ENCODE data around the gene FOXP1.

The FOXP1 gene

GRCh38 chr3:71118436-71118835, 465.1 kb downstream of the FOXP1 start:
- intact Hi-C loops (cut with DNase I; ENCODE audit: low total_unique reads), result no loop called here
- Histone ChIP-seq H3K27ac (peak overlapping the region; percentile 58 to 62), H3K4me3 (no peak overlapping the region), H3K36me3 (no peaks in the 10 kb centered on the region), H3K9me3 (no peaks in the 10 kb centered on the region), H3K27me3 (no peaks in the 10 kb centered on the region), H3K4me1 (peaks cover 0 to 99% (median 39%) of the 10 kb centered on the region in 4 donors)
- no peak for DNase-seq
- TF ChIP-seq, protein P1, sequence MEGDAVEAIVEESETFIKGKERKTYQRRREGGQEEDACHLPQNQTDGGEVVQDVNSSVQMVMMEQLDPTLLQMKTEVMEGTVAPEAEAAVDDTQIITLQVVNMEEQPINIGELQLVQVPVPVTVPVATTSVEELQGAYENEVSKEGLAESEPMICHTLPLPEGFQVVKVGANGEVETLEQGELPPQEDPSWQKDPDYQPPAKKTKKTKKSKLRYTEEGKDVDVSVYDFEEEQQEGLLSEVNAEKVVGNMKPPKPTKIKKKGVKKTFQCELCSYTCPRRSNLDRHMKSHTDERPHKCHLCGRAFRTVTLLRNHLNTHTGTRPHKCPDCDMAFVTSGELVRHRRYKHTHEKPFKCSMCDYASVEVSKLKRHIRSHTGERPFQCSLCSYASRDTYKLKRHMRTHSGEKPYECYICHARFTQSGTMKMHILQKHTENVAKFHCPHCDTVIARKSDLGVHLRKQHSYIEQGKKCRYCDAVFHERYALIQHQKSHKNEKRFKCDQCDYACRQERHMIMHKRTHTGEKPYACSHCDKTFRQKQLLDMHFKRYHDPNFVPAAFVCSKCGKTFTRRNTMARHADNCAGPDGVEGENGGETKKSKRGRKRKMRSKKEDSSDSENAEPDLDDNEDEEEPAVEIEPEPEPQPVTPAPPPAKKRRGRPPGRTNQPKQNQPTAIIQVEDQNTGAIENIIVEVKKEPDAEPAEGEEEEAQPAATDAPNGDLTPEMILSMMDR (IDR thresholded peaks at IDR 0.05), result no peak

DNA sequence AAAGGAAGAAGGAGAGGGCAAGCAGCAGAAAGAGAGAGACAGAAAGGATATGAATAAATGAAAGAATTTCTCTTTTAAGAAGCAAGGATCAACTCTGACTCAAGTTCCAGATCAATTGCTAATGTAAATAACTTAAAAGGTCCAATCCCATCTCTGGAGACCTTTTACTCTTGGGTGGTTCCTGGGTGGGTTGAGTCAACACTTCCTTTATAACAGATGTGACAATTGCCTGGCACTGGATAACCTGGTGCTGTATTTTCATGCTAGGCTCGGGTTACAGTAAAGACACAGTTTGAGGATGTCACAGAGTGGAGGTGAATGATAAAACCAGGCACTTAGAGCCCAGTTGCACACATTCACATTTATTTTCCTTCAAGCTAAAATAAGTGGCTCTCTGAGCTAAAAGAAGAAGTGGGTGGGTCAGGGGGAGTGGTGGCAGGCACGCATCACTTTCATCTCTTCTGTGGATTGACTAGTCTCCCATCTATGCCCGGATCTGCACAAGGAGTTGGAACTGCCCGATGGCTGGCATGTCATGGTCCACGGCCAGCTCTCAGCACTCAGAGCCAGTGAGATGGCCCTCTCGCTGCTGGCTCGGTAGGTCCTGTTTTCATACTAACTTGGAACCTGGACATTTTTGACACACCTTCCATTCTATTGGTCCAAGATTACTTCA, 465.8 kb downstream of the FOXP1 start:
- Histone ChIP-seq H3K4me3 (no peak overlapping the region), H3K4me1 (peaks cover 0 to 99% (median 38%) of the 10 kb centered on the region in 4 donors), H3K27me3 (no peaks in the 10 kb centered on the region), H3K36me3 (no peaks in the 10 kb centered on the region), H3K9me3 (no peaks in the 10 kb centered on the region), H3K27ac (peak overlapping the region; percentile 58 to 62)
- no peak for DNase-seq
- intact Hi-C loops (cut with DNase I; ENCODE audit: low total_unique reads), result no loop called here
- TF ChIP-seq, protein P1 (IDR thresholded peaks at IDR 0.05), result no peak

GRCh38 chr3:71114610-71115009, 468.9 kb downstream of the FOXP1 start:
- H3K9me3 ChIP-seq, result no peaks in the 10 kb centered on the region
- no peak for DNase-seq
- H3K27ac ChIP-seq, result peak overlapping the region in 1 of 2 donors; percentile 53
- peaks cover 6 to 16% (median 13%) of the 10 kb centered on the region in 3 donors for H3K36me3 ChIP-seq
- H3K4me3 ChIP-seq, result no peak overlapping the region
- H3K27me3 ChIP-seq, result no peaks in the 10 kb centered on the region
- intact Hi-C loops (cut with DNase I; ENCODE audit: low total_unique reads), result no loop called here
- TF ChIP-seq, protein P1 (IDR thresholded peaks at IDR 0.05), result no peak
- H3K4me1 ChIP-seq, result peaks cover 0 to 98% (median 40%) of the 10 kb centered on the region in 4 donors

GRCh38 chr3:71112576-71112975, 471.0 kb downstream of the FOXP1 start:
- intact Hi-C loops (cut with DNase I; ENCODE audit: low total_unique reads), result no loop called here
- Histone ChIP-seq H3K27me3 (no peaks in the 10 kb centered on the region), H3K4me1 (peaks cover 0 to 98% (median 40%) of the 10 kb centered on the region in 4 donors), H3K36me3 (peaks cover 6 to 16% (median 13%) of the 10 kb centered on the region in 3 donors), H3K27ac (peak overlapping the region; percentile 34 to 54), H3K4me3 (no peak overlapping the region), H3K9me3 (no peaks in the 10 kb centered on the region)
- DNase-seq, result no peak
- TF ChIP-seq, protein P1 (IDR thresholded peaks at IDR 0.05), result no peak

DNA sequence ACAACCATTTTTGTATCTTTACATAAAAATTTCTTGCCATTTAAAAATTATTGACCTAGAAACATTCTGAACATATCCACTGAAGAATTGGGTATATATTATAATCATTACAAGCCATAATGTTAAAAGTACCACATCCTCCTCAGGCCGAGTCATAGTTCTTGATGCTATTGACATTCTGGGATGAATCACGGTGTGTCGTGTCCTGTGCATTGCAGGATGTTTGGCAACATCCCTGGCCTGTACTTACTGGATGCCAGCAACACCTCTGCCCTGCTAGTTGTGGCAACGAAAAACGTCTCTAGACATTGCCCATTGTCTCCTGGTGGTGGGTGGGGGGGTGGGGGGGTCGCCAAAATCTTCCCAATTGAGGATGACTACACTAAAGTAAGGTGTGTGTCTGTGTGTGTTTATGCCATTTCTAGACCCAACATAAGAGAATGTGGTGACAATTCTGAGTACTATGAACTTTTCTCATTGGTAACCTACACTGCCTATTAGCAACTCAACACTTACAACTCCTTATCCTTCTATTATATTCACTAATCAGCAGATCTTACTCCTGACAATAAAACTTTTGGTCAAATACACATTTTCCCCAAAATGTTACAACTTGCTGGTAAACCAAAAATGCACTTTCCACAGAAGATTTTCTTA, 471.6 kb downstream of the FOXP1 start:
- TF ChIP-seq, protein P1 (IDR thresholded peaks at IDR 0.05), result no peak
- no peaks in the 10 kb centered on the region for H3K27me3 ChIP-seq
- no peak for DNase-seq
- peaks cover 0 to 98% (median 38%) of the 10 kb centered on the region in 4 donors for H3K4me1 ChIP-seq
- intact Hi-C loops (cut with DNase I; ENCODE audit: low total_unique reads), result no loop called here
- H3K27ac ChIP-seq, result peak overlapping the region; percentile 34 to 59
- no peaks in the 10 kb centered on the region for H3K9me3 ChIP-seq
- peaks cover 6 to 16% (median 13%) of the 10 kb centered on the region in 3 donors for H3K36me3 ChIP-seq
- H3K4me3 ChIP-seq, result no peak overlapping the region

Data from tibial artery (tissue), 4 donors.